ENCODE data around the gene CTBP2.

DNA sequence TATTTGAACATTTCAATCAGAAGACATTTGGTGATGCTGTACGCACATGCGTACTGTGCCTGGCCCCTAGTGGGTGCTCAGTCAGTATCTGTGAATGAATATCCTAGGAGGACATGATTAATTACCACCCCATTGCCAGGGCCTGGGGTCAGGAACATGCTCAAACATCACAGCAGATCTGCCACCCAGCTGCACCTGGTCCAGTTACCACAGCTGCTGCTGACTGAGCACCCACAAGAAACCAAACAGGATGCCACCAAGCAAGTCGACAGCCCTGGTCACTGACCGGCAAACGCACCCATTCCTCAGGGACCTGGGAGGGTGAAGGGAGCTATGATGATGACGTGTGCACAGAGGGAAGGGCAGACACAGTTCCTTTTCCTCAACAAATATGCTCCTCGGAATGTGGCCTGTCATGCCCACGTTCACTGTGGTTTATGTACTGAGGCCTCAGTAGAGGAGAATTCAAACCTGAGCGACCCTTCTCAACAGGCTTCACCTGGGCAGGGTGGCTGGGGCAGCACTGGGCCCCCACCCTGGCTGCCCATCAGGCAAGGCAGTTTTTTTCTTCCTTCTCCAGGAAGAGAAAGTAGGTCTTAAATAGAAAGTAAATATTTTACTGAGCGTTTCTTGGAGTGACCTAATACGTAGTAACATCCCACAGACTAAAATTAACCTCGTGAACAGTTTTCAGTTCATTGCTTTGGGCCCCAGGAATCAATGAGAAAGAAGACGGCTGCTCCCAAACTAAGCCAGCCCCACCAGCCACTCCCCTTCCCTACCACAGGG is 13.4 kb downstream of the CTBP2 start:
- TF ChIP-seq CTCF (IDR thresholded peaks at IDR 0.05; ENCODE audit: insufficient read depth, low read length, poor library complexity, severe bottlenecking) (no peak), EZH2phosphoT487 (conservative IDR thresholded peaks at IDR 0.05; ENCODE audit: low read length) (no peak)
